ENCODE data around the gene TRIM4. TPM values are rescaled to one million over a fixed set of nuclear protein-coding genes. Genes with fewer than 3 reads are reported as not detected.

Gene TRIM4
- total and polyA plus RNA-seq, 7 experiments from 2014 or later = 30.1 to 75.0 (median 37.6) TPM

GRCh38 chr7:99901581-99901980 is 17.7 kb downstream of the TRIM4 start:
- no peaks in the 10 kb centered on the region for H3K9me3 ChIP-seq (ENCODE audit: control insufficient read depth in 2 of 3, low read length in 3 of 3)
- no peak overlapping the region for H3K4me3 ChIP-seq (ENCODE audit: low read length)
- H3K36me3 ChIP-seq (ENCODE audit: control insufficient read depth in 2 of 3, insufficient read depth in 3 of 3, low read length in 3 of 3) = peaks cover 17 to 75% (median 28%) of the 10 kb centered on the region in 3 experiments
- no peak for DNase-seq
- peaks cover 18 to 67% (median 37%) of the 10 kb centered on the region in 5 donors for H3K36me3 Mint-ChIP-seq
- no peak overlapping the region for H3K4me3 Mint-ChIP-seq
- ChIA-PET CTCF (no interaction called here), POLR2A (no interaction called here)
- peaks cover 0 to 2% (median 0%) of the 10 kb centered on the region in 11 donors for H3K9me3 Mint-ChIP-seq
- intact Hi-C loops (cut with micrococcal nuclease) = no loop called here
- no peak for ATAC-seq
- no peak overlapping the region for H3K27ac ChIP-seq (ENCODE audit: low read depth, low read length)
- H3K27me3 Mint-ChIP-seq = no peaks in the 10 kb centered on the region
- no peak overlapping the region for H3K27ac Mint-ChIP-seq
- no peaks in the 10 kb centered on the region for H3K4me1 ChIP-seq (ENCODE audit: control insufficient read depth in 2 of 2, insufficient read depth in 2 of 2, low read length in 2 of 2)
- peaks cover 0 to 13% (median 7%) of the 10 kb centered on the region in 7 donors for H3K4me1 Mint-ChIP-seq
- H3K27me3 ChIP-seq (ENCODE audit: control insufficient read depth in 2 of 2, insufficient read depth in 2 of 2, low read length in 2 of 2) = no peaks in the 10 kb centered on the region

- Mint-ChIP-seq H3K4me1 (peaks cover 0 to 13% (median 7%) of the 10 kb centered on the region in 7 donors), H3K27me3 (no peaks in the 10 kb centered on the region), H3K9me3 (peaks cover 0 to 2% (median 0%) of the 10 kb centered on the region in 11 donors), H3K4me3 (peak overlapping the region in 1 of 10 donors; percentile 15), H3K36me3 (peaks cover 18 to 62% (median 37%) of the 10 kb centered on the region in 5 donors), H3K27ac (peak overlapping the region in 1 of 9 donors; percentile 41)
- Histone ChIP-seq H3K4me1 (ENCODE audit: control insufficient read depth in 2 of 2, insufficient read depth in 2 of 2, low read length in 2 of 2) (no peaks in the 10 kb centered on the region), H3K4me3 (ENCODE audit: low read length) (no peak overlapping the region), H3K36me3 (ENCODE audit: control insufficient read depth in 2 of 3, insufficient read depth in 3 of 3, low read length in 3 of 3) (peaks cover 17 to 59% (median 23%) of the 10 kb centered on the region in 3 experiments), H3K9me3 (ENCODE audit: control insufficient read depth in 2 of 3, low read length in 3 of 3) (no peaks in the 10 kb centered on the region), H3K27ac (ENCODE audit: low read depth, low read length) (no peak overlapping the region), H3K27me3 (ENCODE audit: control insufficient read depth in 2 of 2, insufficient read depth in 2 of 2, low read length in 2 of 2) (no peaks in the 10 kb centered on the region)
- ChIA-PET CTCF (no interaction called here), POLR2A (no interaction called here)
- no peak for ATAC-seq
- intact Hi-C loops (cut with micrococcal nuclease) = no loop called here
- DNase-seq = no peak
These were observed 19.4 kb downstream of the TRIM4 start for GRCh38 chr7:99899830-99900519.

- H3K9me3 Mint-ChIP-seq = peaks cover 0 to 2% (median 0%) of the 10 kb centered on the region in 11 donors
- H3K9me3 ChIP-seq (ENCODE audit: control insufficient read depth in 2 of 3, low read length in 3 of 3) = no peaks in the 10 kb centered on the region
- ATAC-seq (no peak), DNase-seq (no peak)
- peak overlapping the region in 3 of 9 donors; percentile 27 to 74 (median 28) for H3K27ac Mint-ChIP-seq
- no peak overlapping the region for H3K4me3 Mint-ChIP-seq
- no peak overlapping the region for H3K27ac ChIP-seq (ENCODE audit: low read depth, low read length)
- H3K27me3 Mint-ChIP-seq = no peaks in the 10 kb centered on the region
- H3K36me3 Mint-ChIP-seq = peaks cover 16 to 53% (median 36%) of the 10 kb centered on the region in 5 donors
- CTCF ChIA-PET = no interaction called here
- no peaks in the 10 kb centered on the region for H3K4me1 ChIP-seq (ENCODE audit: control insufficient read depth in 2 of 2, insufficient read depth in 2 of 2, low read length in 2 of 2)
- H3K27me3 ChIP-seq (ENCODE audit: control insufficient read depth in 2 of 2, insufficient read depth in 2 of 2, low read length in 2 of 2) = no peaks in the 10 kb centered on the region
- no peak overlapping the region for H3K4me3 ChIP-seq (ENCODE audit: low read length)
- intact Hi-C loops (cut with micrococcal nuclease) = no loop called here
- peaks cover 16 to 49% (median 23%) of the 10 kb centered on the region in 3 experiments for H3K36me3 ChIP-seq (ENCODE audit: control insufficient read depth in 2 of 3, insufficient read depth in 3 of 3, low read length in 3 of 3)
- peaks cover 0 to 10% (median 7%) of the 10 kb centered on the region in 7 donors for H3K4me1 Mint-ChIP-seq
- POLR2A ChIA-PET = no interaction called here
These were observed 20.5 kb downstream of the TRIM4 start for GRCh38 chr7:99898836-99899235.

GRCh38 chr7:99898023-99898357 is 21.3 kb downstream of the TRIM4 start:
- Histone ChIP-seq H3K9me3 (ENCODE audit: control insufficient read depth in 2 of 3, low read length in 3 of 3) (no peaks in the 10 kb centered on the region), H3K36me3 (ENCODE audit: control insufficient read depth in 2 of 3, insufficient read depth in 3 of 3, low read length in 3 of 3) (peaks cover 9 to 40% (median 18%) of the 10 kb centered on the region in 3 experiments), H3K27ac (ENCODE audit: low read depth, low read length) (no peak overlapping the region), H3K27me3 (ENCODE audit: control insufficient read depth in 2 of 2, insufficient read depth in 2 of 2, low read length in 2 of 2) (no peaks in the 10 kb centered on the region), H3K4me1 (ENCODE audit: control insufficient read depth in 2 of 2, insufficient read depth in 2 of 2, low read length in 2 of 2) (no peaks in the 10 kb centered on the region), H3K4me3 (ENCODE audit: low read length) (no peak overlapping the region)
- peaks cover 15 to 45% (median 33%) of the 10 kb centered on the region in 5 donors for H3K36me3 Mint-ChIP-seq
- no peaks in the 10 kb centered on the region for H3K27me3 Mint-ChIP-seq
- peaks cover 0 to 2% (median 0%) of the 10 kb centered on the region in 11 donors for H3K9me3 Mint-ChIP-seq
- intact Hi-C loops (cut with micrococcal nuclease) = no loop called here
- H3K27ac Mint-ChIP-seq = peak overlapping the region in 2 of 9 donors; percentile 43 to 65
- ATAC-seq = no peak
- peaks cover 3 to 11% (median 7%) of the 10 kb centered on the region in 7 donors for H3K4me1 Mint-ChIP-seq
- CTCF ChIA-PET = no interaction called here
- no peak overlapping the region for H3K4me3 Mint-ChIP-seq
- DNase-seq = no peak
- POLR2A ChIA-PET = no interaction called here

GRCh38 chr7:99897322-99898022 is 21.9 kb downstream of the TRIM4 start:
- DNase-seq (no peak), ATAC-seq (no peak)
- H3K9me3 Mint-ChIP-seq = peaks cover 0 to 2% (median 0%) of the 10 kb centered on the region in 11 donors
- ChIA-PET CTCF (no interaction called here), POLR2A (no interaction called here)
- intact Hi-C loops (cut with micrococcal nuclease) = no loop called here
- H3K4me1 Mint-ChIP-seq = peaks cover 3 to 11% (median 7%) of the 10 kb centered on the region in 7 donors
- Histone ChIP-seq H3K36me3 (ENCODE audit: control insufficient read depth in 2 of 3, insufficient read depth in 3 of 3, low read length in 3 of 3) (peaks cover 9 to 36% (median 12%) of the 10 kb centered on the region in 3 experiments), H3K27ac (ENCODE audit: low read depth, low read length) (no peak overlapping the region), H3K27me3 (ENCODE audit: control insufficient read depth in 2 of 2, insufficient read depth in 2 of 2, low read length in 2 of 2) (no peaks in the 10 kb centered on the region), H3K9me3 (ENCODE audit: control insufficient read depth in 2 of 3, low read length in 3 of 3) (no peaks in the 10 kb centered on the region), H3K4me3 (ENCODE audit: low read length) (no peak overlapping the region), H3K4me1 (ENCODE audit: control insufficient read depth in 2 of 2, insufficient read depth in 2 of 2, low read length in 2 of 2) (no peaks in the 10 kb centered on the region)
- no peaks in the 10 kb centered on the region for H3K27me3 Mint-ChIP-seq
- H3K4me3 Mint-ChIP-seq = no peak overlapping the region
- H3K27ac Mint-ChIP-seq = peak overlapping the region in 2 of 9 donors; percentile 43 to 65
- peaks cover 13 to 45% (median 32%) of the 10 kb centered on the region in 5 donors for H3K36me3 Mint-ChIP-seq

- Mint-ChIP-seq H3K36me3 (peaks cover 18 to 52% (median 37%) of the 10 kb centered on the region in 5 donors), H3K27me3 (no peaks in the 10 kb centered on the region), H3K27ac (peak overlapping the region in 1 of 9 donors; percentile 9), H3K4me1 (peaks cover 3 to 16% (median 7%) of the 10 kb centered on the region in 7 donors), H3K9me3 (peaks cover 0 to 12% (median 2%) of the 10 kb centered on the region in 11 donors), H3K4me3 (no peak overlapping the region)
- CTCF ChIA-PET = no interaction called here
- ATAC-seq (no peak), DNase-seq (no peak)
- no peaks in the 10 kb centered on the region for H3K27me3 ChIP-seq (ENCODE audit: control insufficient read depth in 2 of 2, insufficient read depth in 2 of 2, low read length in 2 of 2)
- H3K4me3 ChIP-seq (ENCODE audit: low read length) = no peak overlapping the region
- H3K4me1 ChIP-seq (ENCODE audit: control insufficient read depth in 2 of 2, insufficient read depth in 2 of 2, low read length in 2 of 2) = no peaks in the 10 kb centered on the region
- H3K36me3 ChIP-seq (ENCODE audit: control insufficient read depth in 2 of 3, insufficient read depth in 3 of 3, low read length in 3 of 3) = peaks cover 5 to 37% (median 6%) of the 10 kb centered on the region in 3 experiments
- H3K27ac ChIP-seq (ENCODE audit: low read depth, low read length) = no peak overlapping the region
- intact Hi-C loops (cut with micrococcal nuclease) = no loop called here
- POLR2A ChIA-PET = no interaction called here
- H3K9me3 ChIP-seq (ENCODE audit: control insufficient read depth in 2 of 3, low read length in 3 of 3) = no peaks in the 10 kb centered on the region
These were observed 24.6 kb downstream of the TRIM4 start for GRCh38 chr7:99894738-99895137.

All from naive thymus-derived CD4-positive, alpha-beta T cell (primary cell).